ENCODE results near the gene OR2AK2. TPM values are rescaled to one million over a fixed set of nuclear protein-coding genes. Genes with fewer than 3 reads are reported as not detected.
"Not testable (repeated sequence)": the region's sequence is repeated elsewhere in the genome, so short reads cannot be mapped to it uniquely, and the experiment has no call there.

OR2AK2 gene, protein sequence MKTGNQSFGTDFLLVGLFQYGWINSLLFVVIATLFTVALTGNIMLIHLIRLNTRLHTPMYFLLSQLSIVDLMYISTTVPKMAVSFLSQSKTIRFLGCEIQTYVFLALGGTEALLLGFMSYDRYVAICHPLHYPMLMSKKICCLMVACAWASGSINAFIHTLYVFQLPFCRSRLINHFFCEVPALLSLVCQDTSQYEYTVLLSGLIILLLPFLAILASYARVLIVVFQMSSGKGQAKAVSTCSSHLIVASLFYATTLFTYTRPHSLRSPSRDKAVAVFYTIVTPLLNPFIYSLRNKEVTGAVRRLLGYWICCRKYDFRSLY
- not detected for polyA plus RNA-seq

DNA sequence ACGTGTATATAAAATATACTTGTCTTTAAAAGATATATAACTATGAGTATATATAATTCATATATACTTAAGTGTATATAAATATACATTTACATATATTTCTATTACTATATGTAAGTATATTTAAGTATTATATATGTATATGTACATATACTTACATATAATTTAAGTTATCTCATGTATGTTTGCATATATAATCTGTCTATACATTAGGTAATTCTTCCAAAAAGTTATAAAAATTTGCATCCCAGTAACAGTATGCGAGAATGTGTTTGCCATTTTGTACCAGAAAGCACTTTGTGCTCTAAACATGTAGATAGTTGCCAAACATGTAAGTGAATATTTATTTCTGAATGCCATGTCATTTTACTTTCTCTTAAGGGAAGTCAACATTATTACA lies at the start of gene OR2AK2:
OR2AK2 (plus strand) TSS at position 301 of the 400 bp plus-strand sequence. CDS start 144 bp downstream, outside the sequence.
- no peak within 1 kb of the TSS for H3K27ac ChIP-seq (ENCODE audit: low read depth, low read length)
- WGBS, 3 donors, result 78 to 86% (median 84%) methylated on average over 2 of the region's 2 CpGs

DNA sequence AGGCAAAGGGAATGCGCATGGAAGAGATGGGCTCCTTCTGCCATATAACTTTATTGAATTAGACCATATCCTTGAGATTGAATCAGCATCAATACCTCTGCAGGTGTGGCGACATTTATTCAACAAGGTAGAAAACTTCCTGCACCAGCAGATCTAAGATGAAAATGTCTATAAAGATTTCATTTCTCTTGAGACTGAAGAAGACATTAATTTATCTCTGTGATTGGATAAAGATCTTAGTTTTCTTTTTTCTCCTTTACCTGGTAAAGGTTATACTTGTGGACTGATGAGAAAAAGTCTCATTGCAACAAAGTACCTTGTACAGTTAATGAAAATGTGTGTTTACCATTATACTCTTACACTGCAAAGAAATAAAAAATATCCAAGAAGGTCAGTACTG lies 45.1 kb upstream of the OR2AK2 start, which contains the start of gene OR2T8:
OR2T8 (plus strand) TSS at position 301 of the 400 bp plus-strand sequence. CDS start 766 bp downstream, outside the sequence.
- WGBS, 3 donors, result 73 to 94% (median 80%) methylated on average over 2 of the region's 2 CpGs
- no peak within 1 kb of the TSS for H3K27ac ChIP-seq (ENCODE audit: low read depth, low read length)

DNA sequence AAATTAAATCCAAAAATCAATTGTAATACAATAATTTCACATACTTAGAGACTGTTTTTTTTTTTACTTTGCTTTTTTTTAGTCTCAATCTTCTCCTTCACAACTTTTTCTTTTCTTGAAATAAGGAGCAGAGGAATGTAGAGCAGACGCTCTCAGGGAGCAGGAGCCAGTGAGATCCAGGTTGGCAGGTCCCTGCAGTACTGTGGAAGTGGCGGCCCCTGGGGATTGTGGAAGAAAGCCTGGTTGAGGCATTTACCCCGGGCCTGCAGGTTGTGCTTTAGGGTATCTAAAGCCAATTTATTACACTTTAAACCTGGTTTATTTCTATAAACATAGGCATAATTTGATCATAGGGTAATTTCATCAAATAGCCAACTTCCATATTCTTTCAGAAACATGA lies 41.1 kb upstream of the OR2AK2 start:
- WGBS, 3 donors, result 51 to 77% (median 65%) methylated on average over 3 of the region's 3 CpGs
- no peak overlapping the region for H3K27ac ChIP-seq (ENCODE audit: low read depth, low read length)

DNA sequence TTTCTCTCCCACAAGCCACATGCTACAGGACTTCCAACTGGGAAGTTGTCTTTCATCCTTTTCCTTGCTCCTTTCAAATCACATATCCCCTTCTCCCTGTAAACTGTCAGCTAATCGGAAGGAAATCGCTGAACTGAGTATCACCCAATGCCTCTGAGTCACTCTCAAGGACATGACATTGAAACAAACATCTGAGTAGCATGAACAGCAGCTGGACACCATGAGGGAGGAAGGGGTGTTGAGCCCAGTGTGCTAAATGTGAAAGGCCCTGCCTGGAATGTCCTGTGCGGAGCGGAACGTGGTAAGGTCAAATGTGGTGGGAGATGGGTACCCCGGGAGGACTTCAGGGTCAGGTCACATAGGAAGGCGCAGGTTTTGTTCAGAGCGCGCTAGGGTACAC lies 40.2 kb upstream of the OR2AK2 start, which contains the start of gene OR2AJ1:
OR2AJ1 (plus strand) TSS at position 22 of the 400 bp plus-strand sequence. CDS start 8,880 bp downstream, outside the sequence.
- no peak within 1 kb of the TSS for H3K27ac ChIP-seq (ENCODE audit: low read depth, low read length)
- WGBS, 3 donors, result 79 to 91% (median 85%) methylated on average over 9 of the region's 9 CpGs

DNA sequence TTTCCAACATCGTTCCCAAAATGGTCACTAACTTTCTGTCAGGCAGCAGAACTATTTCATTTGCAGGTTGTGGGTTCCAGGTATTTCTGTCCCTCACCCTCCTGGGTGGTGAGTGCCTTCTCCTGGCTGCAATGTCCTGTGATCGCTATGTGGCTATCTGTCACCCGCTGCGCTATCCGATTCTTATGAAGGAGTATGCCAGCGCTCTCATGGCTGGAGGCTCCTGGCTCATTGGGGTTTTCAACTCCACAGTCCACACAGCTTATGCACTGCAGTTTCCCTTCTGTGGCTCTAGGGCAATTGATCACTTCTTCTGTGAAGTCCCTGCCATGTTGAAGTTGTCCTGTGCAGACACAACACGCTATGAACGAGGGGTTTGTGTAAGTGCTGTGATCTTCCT lies 31.0 kb upstream of the OR2AK2 start:
- WGBS, 3 donors, result 92 to 96% (median 94%) methylated on average over 8 of the region's 8 CpGs

DNA sequence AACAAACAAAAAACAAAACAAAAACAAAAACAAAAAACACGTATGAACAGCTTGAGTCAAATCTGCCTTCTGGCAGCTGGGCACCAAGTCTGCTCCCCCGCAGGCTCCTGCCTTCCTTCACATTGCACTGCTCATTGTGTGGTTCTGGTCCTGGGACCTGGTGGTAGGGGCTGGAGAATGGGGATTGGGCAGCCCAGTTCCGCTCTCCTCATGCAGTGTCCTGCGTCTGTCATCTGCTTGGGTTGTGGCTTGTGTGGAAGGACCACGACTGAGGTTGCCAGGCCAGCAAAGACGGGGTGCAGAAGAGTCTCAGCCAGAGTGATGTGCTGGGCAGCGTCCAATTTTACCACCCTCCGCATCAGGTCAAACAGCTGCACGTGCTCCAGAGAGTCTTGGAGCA lies 29.3 kb upstream of the OR2AK2 start:
- H3K27ac ChIP-seq (ENCODE audit: low read depth, low read length), result no peak overlapping the region
- WGBS, 3 donors, result 88 to 94% (median 92%) methylated on average over 9 of the region's 9 CpGs

More for the DNA sequence above, 31.0 kb upstream of the OR2AK2 start:
- no peak overlapping the region for H3K27ac ChIP-seq (ENCODE audit: low read depth, low read length)

DNA sequence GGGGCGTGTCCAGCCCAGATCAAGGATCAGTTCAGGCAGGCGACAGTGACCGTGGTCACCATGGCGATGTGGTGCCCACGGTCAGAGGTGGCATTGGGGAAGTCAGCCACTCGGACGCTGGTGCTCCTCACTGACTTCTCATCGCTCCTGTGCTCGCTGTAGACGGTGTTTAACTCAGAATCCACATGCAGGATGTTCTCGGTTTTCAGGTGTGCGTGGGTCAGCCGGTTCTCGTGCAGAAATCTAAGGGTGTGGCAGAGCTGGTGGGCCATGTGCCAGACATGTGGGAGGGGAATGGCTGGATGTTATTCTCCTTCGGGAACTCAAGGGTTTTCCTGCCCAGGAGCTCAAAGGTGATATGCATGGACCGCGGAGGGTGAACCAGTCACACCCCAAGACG lies 28.6 kb upstream of the OR2AK2 start:
- WGBS, 3 donors, result 91 to 96% (median 93%) methylated on average over 18 of the region's 18 CpGs
- no peak overlapping the region for H3K27ac ChIP-seq (ENCODE audit: low read depth, low read length)

DNA sequence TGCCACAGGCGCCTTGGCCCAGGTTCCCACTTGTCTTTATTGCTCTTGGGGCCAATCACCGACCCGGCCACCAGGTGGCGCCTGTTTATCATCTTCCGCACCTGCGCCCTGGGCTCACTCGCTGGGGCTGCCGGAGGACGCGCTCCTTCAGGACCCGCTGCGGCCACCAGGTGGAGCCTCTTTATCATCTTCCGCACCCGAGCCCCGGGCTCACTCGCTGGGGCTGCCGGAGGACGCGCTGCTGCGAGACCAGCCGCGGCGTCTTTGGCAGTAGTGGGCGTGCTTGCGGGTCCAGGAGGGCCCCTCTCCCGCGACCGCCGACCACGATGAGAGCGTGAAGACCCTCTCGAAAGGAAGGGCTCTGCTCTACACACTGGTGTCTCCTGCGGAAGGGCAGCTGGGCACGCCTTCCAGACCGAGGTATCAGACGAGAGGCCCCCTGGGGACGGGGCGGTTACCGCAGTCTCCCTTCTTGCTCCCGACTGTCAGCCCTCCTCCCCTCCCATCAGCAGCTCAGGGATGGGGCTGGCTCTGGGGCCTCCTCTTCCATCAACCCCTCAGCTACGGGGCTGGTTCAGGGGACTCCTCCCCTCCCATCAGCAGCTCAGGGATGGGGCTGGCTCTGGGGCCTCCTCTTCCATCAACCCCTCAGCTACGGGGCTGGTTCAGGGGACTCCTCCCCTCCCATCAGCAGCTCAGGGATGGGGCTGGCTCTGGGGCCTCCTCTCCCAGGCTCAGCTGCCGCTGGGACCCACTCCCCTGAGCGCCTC lies 27.9 kb upstream of the OR2AK2 start:
- WGBS, 3 donors, result 4 to 25% (median 24%) methylated on average over 43 to 44 of the region's 44 CpGs
- not testable (repeated sequence) for H3K27ac ChIP-seq (ENCODE audit: low read depth, low read length)

DNA sequence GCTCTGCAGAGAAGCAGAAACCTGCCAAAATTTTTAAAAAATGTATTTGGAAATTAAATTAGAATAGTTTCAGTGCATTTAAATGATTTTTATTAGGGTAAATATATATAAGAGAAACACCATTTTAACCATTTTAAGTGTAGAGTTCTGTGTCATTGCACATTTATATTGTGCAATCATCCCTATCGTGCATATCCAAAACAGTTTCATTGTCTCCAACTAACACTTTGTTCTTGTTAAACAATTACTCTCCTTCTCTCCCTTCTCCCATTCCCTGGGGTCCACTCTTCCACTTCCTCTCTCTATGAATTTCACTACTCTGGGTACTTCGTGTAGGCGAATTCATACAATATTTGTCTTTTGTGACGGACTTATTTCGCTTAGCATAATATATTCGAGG lies 22.4 kb upstream of the OR2AK2 start:
- WGBS, 3 donors, result 75 to 78% (median 75%) methylated on average over 6 of the region's 6 CpGs
- H3K27ac ChIP-seq (ENCODE audit: low read depth, low read length), result no peak overlapping the region

DNA sequence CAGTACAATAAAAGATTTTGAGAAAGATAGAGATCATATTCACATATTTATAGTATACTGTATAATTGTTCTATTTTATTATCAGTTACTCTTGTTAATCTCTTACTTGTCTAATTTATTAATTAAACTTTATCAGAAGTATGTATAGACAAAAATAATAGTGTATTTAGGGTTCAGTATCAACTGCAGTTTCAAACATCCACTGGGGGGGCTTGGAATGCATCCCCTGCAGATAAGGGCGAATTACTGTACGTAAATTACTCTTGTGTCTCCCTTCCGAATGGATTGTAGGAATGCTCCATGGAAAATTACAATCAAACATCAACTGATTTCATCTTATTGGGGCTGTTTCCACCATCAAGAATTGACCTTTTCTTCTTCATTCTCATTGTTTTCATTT lies 16.5 kb upstream of the OR2AK2 start, which contains the start of gene OR2L8:
OR2L8 (plus strand) TSS at position 301 of the 400 bp plus-strand sequence; CDS start at position 301, 0 bp downstream.
- H3K27ac ChIP-seq (ENCODE audit: low read depth, low read length), result no peak within 1 kb of the TSS
- WGBS, 3 donors, result 59 to 90% (median 84%) methylated on average over 3 of the region's 3 CpGs

DNA sequence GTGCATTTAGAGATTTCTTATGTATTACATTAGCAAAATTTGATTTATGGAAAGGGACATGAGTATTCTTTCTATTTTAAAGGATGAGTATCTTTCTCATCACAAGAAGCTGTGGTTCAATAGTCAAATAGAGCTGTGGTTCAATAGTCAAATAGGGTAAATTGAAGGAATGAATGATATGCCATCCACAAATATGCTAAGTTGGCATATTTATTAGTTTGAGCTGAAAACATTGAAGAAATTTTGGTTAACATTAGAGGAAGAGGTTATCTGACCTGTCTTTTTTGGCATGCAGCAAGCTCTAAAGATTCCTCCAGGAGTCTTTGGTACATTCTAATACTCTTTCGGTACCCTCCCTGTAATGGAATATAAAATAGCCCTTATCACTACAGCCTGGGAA lies 11.6 kb upstream of the OR2AK2 start:
- H3K27ac ChIP-seq (ENCODE audit: low read depth, low read length), result no peak overlapping the region
- WGBS, 3 donors, result 90 to 97% (median 93%) methylated on average over 1 of the region's 1 CpG

DNA sequence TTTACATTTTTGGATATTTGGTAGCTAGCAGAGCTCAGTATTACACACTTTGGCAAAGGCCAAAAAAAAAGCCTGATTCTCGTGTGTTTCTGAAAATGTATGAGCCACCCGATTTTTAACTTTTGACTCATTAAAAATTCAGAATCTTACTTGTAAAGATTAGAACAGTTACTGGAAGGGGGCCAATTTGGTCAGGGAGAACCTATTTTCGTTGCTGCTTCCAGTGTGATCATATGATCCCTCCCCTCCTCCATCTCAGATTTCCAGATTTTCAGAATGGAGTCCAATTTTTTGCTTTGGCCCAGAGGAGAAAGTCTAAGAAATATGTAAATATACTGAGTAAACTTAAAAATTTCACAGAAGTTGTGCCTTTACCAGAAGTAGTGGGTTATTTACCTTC lies 3.2 kb upstream of the OR2AK2 start:
- no peak overlapping the region for H3K27ac ChIP-seq (ENCODE audit: low read depth, low read length)
- 19 to 30% (median 21%) methylated on average over 3 of the region's 3 CpGs for WGBS, 3 donors

DNA sequence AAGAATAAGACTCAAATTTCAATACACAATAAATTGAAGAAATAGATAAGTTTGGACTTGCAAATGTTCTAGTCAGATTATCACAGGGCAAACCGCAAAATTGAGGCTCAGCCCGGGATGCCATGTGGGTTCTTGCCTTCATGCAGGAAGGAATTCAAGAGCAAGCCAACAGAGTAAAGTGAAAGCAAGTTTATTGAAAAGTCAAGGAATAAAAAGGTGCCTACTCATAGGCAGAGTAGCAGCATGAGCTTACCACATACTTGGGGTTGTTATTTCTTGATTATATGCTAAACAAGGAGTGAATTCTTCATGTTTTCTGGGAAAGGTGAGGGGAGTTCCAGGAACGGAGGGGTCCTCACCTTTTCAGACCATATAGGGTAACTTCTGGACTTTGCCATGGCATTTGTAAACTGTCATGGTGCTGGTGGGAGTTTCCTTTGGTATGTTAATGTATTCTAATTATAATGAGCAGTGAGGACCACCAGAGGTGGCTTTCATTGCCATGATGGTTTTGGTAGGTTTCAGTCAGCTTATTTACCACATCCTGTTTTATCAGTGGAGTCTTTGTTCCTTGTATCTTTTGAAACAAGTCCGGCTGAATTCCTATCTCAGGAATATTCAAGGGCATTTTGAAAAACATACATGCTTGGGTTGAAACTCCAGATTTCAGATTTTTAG lies 2.0 kb upstream of the OR2AK2 start:
- no peak overlapping the region for H3K27ac ChIP-seq (ENCODE audit: low read depth, low read length)
- 41 to 64% (median 57%) methylated on average over 4 of the region's 4 CpGs for WGBS, 3 donors

DNA sequence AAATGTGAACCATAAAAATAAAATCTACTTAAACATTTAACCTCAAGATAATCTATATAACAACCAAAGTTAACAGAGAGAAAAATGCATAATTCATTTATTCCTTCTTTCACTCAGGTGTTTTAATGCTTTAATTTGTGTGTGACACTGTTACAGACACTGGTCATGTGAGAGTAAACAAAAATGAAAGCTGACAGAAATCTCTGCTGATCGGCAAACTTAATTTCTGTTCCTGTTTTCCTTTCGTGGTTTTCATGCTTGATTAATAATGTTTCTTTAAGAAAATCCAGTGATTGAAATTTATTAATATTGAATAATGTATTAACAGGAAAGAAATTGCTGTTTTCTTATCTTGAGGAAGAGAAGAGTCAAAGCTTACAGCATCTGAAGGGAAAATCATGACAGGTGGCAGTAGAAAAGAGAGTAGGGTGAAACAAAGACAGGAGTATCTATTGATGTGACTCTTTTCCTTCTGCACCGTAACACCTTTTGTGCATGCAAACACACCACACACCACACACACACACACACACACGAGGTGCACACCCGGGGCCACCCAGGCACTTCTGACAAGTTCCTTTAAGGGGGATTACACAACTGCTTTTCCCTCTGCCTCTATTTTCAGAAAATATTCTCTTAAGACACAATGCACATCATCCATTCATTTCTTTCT lies 1.6 kb downstream of the OR2AK2 start:
- WGBS, 3 donors, result 43 to 68% (median 59%) methylated on average over 5 of the region's 5 CpGs
- no peak overlapping the region for H3K27ac ChIP-seq (ENCODE audit: low read depth, low read length)

DNA sequence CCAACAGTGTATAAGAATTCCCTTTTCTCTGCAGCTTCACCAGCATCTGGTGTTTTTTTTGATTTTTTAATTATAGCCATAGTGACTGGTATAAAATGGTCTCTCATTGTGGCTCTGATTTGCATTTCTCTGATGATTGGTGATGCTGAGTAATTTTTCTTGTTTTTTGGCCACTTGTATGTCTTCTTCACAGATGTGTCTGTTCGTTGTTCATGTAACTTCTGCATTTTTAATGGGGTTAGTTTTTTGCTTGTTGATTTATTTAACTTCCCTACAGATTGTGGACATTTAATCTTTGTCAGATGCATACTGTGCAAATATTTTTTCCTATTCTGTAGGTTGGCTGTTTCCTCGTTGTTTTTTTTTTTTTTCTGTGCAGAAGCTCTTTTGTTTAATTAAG lies 28.0 kb downstream of the OR2AK2 start:
- 21 to 36% (median 25%) methylated on average over 2 of the region's 2 CpGs for WGBS, 3 donors
- no peak overlapping the region for H3K27ac ChIP-seq (ENCODE audit: low read depth, low read length)

DNA sequence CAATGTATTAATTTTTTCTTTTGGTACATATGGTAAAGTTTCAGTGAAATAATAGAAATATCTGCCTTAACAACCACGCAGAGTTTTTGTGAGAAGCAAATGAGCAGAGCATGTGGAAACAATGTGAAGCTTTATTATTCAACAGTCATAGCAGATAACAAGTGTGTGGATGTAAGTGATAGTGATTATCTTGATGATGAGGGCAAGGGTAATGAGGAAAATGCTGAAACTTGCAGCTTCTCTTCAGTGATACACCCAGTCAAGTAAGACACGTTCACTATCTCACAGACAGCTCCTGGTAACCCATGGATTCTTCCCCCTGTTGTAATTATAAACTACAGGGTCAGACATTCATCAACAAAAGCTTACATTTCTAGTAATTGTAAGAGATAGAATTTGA lies 33.8 kb downstream of the OR2AK2 start:
- WGBS, 3 donors, result 34 to 57% (median 54%) methylated on average over 2 of the region's 2 CpGs
- no peak overlapping the region for H3K27ac ChIP-seq (ENCODE audit: low read depth, low read length)

DNA sequence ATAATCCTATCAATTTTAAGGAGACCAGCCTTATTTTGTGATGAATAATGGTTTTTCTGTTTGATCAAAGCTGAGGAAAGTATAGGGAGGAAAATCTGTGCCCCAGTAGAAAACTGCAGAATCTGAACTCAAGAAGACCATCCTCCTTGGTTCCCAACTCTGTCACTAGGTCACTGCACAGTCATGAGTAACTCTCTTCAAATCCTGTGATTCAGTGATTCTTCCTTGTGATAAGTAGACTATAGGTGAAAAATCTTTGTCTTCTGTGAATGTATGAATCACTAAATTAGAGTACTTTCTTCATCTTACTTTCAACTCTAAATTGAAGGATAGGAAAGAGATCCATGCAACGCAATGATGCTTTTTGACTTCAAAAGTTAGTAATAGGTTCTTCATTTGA lies 35.1 kb downstream of the OR2AK2 start:
- no peak overlapping the region for H3K27ac ChIP-seq (ENCODE audit: low read depth, low read length)
- 83 to 87% (median 86%) methylated on average over 1 of the region's 1 CpG for WGBS, 3 donors

DNA sequence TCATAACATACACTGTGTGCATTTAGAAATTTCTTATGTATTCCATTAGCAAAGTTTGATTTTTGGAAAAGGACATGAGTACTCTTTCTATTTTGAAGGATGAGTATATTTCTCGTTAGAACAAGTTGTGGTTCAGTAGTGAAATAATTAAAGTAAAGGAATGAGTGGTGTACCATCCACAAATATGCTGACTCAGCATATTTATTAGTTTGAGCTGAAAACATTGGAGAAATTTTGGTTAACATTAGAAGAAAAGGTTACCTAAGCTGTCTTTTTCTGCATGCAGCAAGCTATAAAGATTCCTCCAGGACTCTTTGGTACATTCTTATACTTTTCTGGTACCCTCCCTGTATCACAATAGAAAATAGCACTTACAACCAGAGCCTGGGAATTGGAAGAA lies 42.7 kb downstream of the OR2AK2 start:
- no peak overlapping the region for H3K27ac ChIP-seq (ENCODE audit: low read depth, low read length)
- 21 to 53% (median 47%) methylated on average over 1 of the region's 1 CpG for WGBS, 3 donors

All from adipose tissue (tissue), 3 donors.